Choroid plexus epithelial cell (primary cell): ENCODE results near the gene CYP1A2.

Experiments used
- DNase-seq: peaks from one replicate; pipeline ENCODE4 v3.0.0-alpha.2; 2010; ENCODE audit warnings: low read depth
- H3K4me3 ChIP-seq: 2 replicates; pipeline ENCODE4 v1.5.1; 2011; ENCODE audit warnings: low read depth, mild to moderate bottlenecking, control low read depth, low read length, moderate library complexity
- CTCF ChIP-seq: conservative IDR thresholded peaks from 2 replicates; pipeline ENCODE4 v1.5.1; 2011; ENCODE audit warnings: low read depth, mild to moderate bottlenecking, control low read depth, inconsistent platforms, low read length, moderate library complexity

The CYP1A2 gene

GRCh38 chr15:74758736-74759135, 10.1 kb downstream of the CYP1A2 start:
- H3K4me3 ChIP-seq: no peak overlapping the region
- no peak for TF ChIP-seq CTCF
- DNase-seq: no peak

- no peak for DNase-seq
- TF ChIP-seq CTCF: no peak
- no peak overlapping the region for H3K4me3 ChIP-seq
Measured at GRCh38 chr15:74762791-74763150, 14.1 kb downstream of the CYP1A2 start.

GRCh38 chr15:74763416-74763815, 14.8 kb downstream of the CYP1A2 start:
- TF ChIP-seq CTCF: no peak
- DNase-seq: no peak
- no peak overlapping the region for H3K4me3 ChIP-seq

GRCh38 chr15:74767167-74768098, 18.8 kb downstream of the CYP1A2 start:
- TF ChIP-seq CTCF: no peak
- DNase-seq: no peak
- H3K4me3 ChIP-seq: no peak overlapping the region

GRCh38 chr15:74768099-74768770, 19.6 kb downstream of the CYP1A2 start:
- DNase-seq: no peak
- no peak overlapping the region for H3K4me3 ChIP-seq
- TF ChIP-seq CTCF: no peak

- H3K4me3 ChIP-seq: no peak overlapping the region
- peak; percentile 82 for TF ChIP-seq CTCF
- peak; percentile 50 for DNase-seq
Measured at GRCh38 chr15:74768771-74769342, 20.2 kb downstream of the CYP1A2 start.
